Fibroblast of gingiva (primary cell): ENCODE results near the gene MGLL.

ENCODE experiments used
- DNase-seq: peaks from one replicate; pipeline ENCODE4 v3.0.0-alpha.2; 2011; ENCODE audit warnings: low read depth

The MGLL gene

GRCh38 chr3:127822041-127822681, at the start of gene MGLL:
MGLL (minus strand) TSS chr3:127822515; CDS start chr3:127822318, 197 bp downstream.
- peak; percentile 38 for DNase-seq

DNA sequence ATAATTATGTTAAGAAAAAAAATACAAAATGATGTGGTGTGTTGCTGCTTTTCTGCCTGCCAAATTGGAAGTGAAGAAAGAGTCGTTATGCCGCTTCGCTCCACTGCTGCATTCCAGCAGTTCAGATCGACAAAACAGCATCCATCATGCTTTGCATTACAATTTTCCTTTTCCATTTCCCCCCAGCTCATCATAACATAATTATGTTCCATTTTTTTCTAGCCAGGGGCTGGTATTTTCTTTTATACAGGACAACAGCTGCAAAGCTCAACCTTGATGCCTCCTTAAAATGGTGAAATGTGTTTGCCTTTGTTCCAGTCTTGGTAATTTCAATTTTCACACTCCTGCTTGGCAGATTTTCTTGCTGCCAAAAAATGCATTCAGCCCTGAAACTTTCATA, 47.8 kb upstream of the MGLL start:
- no peak for DNase-seq

DNA sequence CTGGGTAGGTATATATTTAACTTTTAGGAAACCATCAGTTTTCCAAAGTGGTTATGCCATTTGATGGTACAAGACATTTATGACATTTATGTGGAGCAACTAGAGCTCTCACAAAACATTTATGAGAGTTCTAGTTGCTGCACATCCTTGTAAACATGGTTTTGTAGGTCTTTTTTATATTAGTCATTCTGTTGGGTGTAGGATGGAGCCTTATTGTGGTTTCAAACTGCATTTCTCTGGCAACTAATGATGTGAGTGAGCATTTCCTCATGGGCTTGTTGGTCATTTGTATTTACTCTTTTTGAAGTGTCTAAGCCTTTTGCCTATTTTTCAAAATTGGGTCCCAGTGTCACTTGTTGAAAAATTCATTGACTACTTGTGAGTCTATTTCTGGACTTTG, 45.7 kb upstream of the MGLL start:
- no peak for DNase-seq

GRCh38 chr3:127867412-127867811, 45.1 kb upstream of the MGLL start:
- DNase-seq, result no peak

DNA sequence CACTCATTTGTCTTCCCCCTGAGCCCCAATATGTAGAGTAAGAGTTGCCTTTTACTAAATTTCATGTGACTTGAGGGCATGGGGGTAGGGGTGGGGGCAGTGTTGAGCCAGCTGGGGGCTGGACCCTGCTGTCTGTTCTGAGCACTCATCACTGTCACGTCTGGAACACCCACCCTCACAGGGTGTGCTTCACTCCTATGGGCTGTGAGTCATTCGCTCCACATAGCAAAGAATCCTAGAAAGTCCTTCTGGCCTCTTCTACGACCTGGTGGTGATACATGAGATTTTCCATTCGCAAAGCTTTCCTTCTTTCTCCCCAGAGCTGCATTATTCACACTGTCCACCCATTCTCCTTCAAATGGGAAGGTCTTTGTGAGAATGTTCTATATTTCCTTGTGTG, 43.6 kb upstream of the MGLL start:
- DNase-seq, result no peak

GRCh38 chr3:127860211-127860696, 37.9 kb upstream of the MGLL start:
- no peak for DNase-seq

DNA sequence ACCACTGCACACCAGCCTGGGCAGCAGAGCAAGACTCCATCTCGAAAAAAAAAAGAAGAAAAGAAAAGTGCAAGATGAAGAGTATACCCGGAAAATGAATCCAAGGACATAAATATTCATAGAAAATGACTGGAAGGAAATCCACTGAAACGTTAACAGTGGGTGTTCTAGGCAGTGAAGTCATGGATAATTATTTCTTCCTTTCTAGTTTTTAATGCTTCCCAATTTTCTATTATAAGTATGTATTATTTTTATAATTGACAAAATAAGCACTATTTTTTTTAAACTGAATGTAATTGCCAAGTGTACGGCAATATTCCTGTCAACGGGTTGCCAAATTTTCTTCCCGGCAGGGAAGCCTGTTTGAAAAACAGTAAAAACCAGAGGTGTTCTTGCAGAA, 37.4 kb upstream of the MGLL start:
- no peak for DNase-seq

GRCh38 chr3:127858937-127859336, 36.6 kb upstream of the MGLL start:
- DNase-seq, result no peak

- DNase-seq, result no peak
Observed at GRCh38 chr3:127858521-127858920, 36.2 kb upstream of the MGLL start.

DNA sequence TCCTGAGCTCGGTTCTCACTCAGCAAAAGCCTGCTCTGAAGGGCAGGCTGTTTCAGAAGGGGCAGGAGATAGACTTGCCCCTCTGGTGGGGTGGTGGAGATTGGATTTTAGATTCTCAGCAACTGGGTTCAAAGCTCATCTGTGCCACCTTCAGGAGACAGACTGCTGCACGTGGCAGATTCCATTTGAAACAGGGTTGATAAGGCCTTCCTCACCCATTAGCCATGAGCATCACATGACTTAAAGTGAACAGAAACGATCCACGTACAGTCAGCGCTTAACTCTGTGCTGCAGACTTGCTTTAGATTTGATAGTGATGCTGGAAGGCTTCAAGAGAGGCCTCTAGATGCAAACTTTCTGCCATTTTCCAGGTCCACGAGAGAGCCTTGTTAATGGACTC, 35.0 kb upstream of the MGLL start:
- DNase-seq, result peak; percentile 14

- no peak for DNase-seq
Observed at GRCh38 chr3:127856801-127857200, 34.5 kb upstream of the MGLL start.

DNA sequence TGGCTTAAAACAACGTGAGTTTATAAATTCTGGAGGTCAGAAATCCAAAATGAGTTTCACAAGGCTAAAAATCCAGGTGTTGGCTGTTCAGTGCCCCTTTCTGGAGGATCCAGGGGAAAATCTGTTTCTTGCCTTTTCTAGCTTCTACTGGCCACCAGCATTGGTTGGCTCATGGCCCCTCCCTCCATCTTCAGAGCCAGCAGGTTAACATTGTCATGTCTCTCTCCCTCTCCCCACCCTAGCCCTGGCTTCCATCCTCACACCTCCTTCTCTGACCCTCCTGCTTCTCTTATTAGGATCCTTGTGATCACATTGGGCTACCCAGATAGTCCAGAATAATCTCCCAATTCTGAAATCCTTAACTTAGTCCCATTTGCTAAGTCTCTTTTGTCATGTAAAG, 32.9 kb upstream of the MGLL start:
- no peak for DNase-seq

DNA sequence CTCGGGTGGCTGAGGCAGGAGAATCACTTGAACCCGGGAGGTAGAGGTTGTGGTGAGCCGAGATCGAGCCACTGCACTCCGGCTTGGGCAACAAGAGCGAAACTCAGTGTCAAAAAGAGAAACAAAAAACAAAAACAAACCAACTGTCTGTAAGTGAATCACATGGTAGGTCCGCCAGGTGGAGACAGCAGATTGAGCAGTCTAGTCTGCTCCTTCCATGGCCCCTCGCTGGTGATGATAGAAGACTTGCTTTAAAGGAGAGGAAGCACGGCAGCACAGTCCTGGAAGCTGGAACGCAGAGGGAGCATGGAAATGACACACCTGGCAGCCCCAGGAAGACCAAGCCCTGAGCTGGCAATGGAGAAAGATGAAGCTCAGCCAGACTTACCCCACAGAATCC, 31.4 kb upstream of the MGLL start:
- DNase-seq, result no peak

DNA sequence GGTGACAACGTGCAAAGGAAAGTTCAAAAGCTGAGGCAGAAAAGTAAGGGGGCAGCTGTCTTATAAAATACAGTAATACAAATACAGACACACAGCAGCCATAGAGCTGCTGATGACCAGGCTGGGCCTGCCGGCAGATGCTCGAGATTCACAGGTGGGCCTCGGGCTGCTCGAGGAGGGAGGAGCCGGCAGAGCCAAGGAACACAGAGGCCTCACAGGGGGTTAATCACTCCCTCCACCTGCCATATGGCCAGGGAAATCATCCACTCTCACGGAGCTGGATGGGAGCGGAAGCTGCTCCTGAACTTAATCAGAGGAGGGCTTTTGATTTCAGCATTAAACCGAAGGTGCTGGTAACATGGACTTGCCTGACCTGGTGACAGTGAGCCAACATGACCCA, 29.6 kb upstream of the MGLL start:
- no peak for DNase-seq

DNA sequence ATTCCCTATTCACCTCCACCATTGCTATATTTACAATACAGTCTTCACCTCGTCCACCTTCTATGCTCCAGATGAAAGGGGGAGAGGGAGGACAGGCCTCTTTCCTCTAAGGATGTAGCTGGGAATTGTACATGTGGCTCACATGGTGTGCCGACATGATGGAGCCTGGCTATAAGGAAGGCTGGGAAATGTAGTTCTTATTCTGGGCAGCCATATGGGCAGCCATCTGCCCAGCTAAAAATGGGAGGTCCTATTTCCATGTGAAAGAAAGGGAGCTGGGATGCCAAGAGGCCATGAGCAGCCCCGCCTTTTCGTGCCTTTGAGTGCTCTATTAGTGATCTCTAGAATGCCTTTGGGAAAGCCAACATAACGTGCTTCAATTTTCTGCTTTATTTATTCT, 27.1 kb upstream of the MGLL start:
- no peak for DNase-seq

DNA sequence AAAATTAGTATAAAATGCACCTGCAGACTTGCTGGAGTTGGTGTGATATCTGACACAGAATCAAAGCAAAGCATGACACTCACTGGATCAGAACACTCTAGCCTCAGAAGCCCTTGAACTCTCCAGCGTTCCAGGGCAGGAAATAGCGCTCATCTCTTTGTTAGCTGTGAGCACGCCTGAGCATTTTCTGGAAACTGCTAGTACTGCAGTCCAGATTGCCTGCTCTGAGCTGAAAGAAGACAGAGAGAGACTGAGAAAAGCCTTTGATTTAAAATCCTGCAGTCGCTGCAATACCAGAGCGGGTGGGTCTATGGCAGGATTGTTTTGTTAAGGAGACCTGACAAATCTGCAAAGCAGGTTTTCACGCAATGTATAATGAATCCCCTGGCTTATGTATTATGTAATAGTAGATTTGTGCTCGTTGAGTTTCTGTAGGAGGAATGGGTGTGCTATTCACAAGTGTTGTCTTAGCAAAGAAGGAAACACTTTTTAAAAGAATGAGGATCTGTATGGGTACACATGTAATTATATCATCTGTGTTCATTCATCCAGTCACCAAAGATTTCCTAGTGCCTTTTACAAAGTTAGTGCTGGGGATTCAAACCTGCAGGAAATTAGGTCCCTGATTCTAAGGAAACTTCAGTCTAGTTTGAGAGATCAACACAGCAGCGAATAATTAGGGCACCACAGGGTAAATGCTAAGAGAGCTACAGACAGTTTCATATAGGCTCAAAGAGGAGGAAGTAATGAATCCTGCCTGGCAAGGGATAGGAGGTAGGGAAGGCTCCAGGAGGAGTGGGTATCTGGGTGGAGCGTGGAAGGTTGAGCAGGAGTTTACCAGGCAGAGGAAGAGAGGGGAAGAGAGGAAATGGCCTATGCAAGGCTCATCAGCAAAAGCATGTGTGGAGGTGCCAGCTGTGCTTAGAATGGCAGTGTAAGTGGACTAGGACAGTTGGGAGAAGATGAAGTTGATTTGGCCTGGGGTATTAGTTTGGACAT, 26.1 kb upstream of the MGLL start:
- DNase-seq, result no peak

DNA sequence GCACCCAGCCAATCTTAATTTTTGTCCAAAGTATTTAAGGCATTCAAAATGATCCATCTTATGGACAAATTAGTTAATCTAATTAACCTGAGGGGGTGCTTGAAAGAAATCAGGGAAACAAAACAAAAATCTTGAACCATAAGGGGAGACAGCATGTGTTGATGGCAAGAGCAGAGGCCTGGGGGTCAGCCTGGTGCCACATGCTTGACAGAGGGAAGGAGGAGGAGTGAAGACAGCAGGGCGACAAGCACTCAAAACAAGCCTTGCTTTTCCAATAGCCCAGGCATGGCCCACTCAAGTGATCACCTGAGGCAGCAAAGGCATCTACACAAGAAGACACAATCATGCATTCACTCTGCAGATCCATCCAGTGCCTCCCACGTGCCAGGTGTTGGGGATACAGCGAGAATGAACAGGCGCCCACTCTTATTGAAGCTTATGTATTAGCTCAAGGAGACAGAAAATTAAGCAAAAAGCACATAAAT, 25.0 kb upstream of the MGLL start:
- no peak for DNase-seq

DNA sequence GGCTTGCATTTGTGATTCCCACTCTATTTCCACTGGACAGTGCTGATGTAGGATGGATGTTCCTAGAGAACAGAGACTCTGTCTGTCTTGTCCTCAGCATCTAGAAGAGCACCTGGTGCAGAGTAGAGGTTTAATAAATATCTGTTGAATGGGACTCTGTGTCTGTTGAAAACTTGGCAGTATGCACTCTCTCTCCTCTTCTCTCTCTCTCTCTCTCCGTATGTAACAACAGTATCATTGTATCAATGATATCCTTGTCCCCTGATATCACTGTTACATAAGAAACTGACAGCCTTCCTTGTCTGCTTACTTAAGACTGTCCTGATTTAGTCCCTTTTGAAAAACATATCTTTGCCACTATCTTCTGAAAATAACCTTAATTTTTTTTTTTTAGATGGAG, 24.3 kb upstream of the MGLL start:
- no peak for DNase-seq

DNA sequence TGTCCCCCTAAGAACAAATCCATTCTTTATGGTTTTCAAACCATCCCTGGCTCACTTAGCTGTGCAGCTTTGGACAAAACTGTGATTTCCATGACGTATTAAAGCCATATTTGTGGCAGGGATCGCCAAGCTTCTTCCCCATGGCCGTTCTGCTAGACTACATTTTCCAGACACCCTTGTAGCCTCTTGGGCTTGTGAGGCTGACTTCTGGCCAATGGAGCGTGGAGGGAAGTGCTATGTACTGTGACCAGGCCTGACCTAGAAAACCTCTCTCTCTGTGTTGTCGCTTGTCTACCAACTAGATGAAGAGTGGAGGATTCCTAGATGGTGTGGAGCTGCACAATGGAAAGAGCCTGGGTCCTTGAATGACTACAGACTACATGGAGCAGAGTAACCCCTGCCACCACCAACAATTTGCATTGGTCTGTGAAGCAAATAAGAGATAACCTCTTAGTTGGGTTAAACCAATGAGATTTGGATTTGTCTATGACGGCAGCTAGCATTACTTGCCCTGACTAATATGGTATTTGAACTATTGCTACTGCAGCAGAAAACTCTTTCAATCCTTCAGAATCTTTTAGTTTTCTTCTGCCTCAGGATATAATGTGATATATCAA, 22.1 kb upstream of the MGLL start:
- no peak for DNase-seq

DNA sequence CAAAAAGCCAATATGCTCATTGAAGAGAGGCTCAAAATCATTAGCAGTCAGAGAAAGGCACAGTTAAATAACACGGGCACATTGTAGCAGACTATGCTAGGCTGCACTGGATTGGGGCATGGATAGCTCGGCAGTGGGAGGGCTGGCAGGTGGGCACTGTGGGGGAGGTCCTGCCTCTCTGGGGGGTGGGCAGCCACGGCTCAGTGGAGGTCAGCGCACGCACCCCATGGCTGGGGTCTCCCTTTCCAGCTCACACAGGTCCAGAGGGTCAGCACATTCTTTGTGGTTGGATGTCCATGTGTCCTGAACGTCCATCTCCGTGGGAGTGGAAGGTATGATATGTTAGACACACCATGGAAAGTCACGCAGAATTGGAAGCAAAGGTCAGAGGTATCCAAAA, 18.4 kb upstream of the MGLL start:
- no peak for DNase-seq

DNA sequence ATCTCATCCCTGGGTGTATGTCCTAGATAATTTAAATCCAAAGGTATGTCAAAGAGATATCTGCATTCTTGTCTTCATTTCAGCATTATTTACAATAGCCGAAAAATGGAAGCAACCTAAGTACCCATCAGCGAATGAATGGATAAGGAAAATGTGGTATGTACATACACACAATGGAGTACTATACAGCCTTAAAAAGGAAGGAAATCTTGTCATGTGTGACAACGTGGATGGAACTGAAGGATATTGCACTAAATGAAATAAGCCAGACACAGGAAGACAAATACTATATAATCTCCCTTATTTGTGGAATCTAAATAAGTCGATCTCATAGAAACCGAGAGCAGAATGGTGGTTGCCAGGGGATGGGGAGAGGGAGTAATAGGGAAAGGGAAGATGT, 16.8 kb upstream of the MGLL start:
- DNase-seq, result no peak

DNA sequence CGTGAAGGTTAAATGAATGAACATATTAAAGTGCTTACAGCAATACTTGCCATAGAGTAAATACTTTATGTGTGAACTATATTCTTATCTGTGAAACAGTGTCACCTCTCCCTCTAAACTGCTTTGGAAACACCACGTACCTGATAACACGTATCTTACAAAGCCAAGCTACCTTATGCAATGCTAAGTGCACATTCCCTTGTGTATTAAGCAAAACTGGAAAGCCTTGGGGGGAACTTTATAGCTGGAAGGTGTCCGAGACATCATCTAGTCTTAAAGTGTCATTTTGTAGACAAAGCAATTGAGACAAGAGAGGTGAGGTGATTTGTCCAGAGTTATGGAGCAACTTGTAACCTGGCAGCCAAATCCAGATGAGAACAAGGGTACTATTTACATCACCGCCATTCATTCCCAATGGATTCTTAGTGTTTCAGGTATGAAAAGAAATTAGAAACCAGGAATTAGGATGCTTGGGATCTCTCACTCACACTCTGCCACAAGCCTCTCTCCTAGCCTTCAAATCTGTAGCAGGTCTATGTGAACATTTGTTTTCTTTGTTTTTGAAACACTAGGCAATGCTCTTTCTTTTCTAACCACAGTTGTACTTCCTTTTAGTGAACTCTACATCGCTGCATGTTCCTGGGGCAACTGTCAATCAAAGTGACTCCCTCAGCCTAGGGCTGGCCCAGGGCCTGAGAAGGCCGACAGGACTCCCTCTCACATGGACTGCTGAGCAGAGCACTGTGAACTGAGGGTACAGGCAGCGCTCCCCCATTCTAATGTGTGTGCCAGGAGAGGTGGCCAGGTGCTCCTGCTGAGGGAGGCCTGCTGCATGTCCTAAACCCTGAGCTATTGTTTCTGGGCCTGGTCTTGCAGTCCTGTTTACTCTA, 13.9 kb upstream of the MGLL start:
- no peak for DNase-seq
